OCI-LY3 (cell line): ENCODE measurements around the gene RIMKLB.
A peak's percentile ranks its signal among the peaks of the same experiment; 100 is the strongest.

Experiments
- CTCF ChIP-seq: fragments of 200-600, 300-600 bp; sonication (generic); IDR thresholded peaks from 2 replicates; pipeline ENCODE4 v1.5.1; 2014; ENCODE audit warnings: antibody characterized with exemption, low read length, low read depth
- EZH2phosphoT487 ChIP-seq: fragments of 200-600 bp; shearing (Covaris generic); IDR thresholded peaks from 2 replicates; pipeline ENCODE4 v1.6.1; 2018; ENCODE audit warnings: antibody characterized with exemption, mixed run types, low read depth

- no peak for TF ChIP-seq CTCF
- TF ChIP-seq EZH2phosphoT487, result peak; percentile 68; the same call in 1 of the 2 replicates
Measured at GRCh38 chr12:8648576-8649205, 49.1 kb upstream of the RIMKLB start.
